CD14-positive monocyte (primary cell): ENCODE results near the gene SCAI. TPM values are rescaled to one million over a fixed set of nuclear protein-coding genes. Genes with fewer than 3 reads are reported as not detected.

Experiments used
- DNase-seq, 3 donors: peaks; one replicate each; pipeline ENCODE4 v3.0.0-alpha.2; 2011 to 2022
- H2AFZ ChIP-seq: 2 replicates; pipeline ENCODE4 v1.6.0; 2012; ENCODE audit warnings: mild to moderate bottlenecking, low read depth, low read length, inconsistent platforms; ENCODE audit not compliant: insufficient read depth, poor library complexity, severe bottlenecking
- H3K27ac ChIP-seq, 2 donors: 1 replicate in 1 of 2; 2 replicates in 1 of 2; pipeline ENCODE4 v1.5.1; 2012 to 2013; ENCODE audit warnings: low read length in 2 of 2, control low read depth in 1 of 2, inconsistent platforms in 1 of 2, low read depth in 1 of 2, mild to moderate bottlenecking in 1 of 2
- H3K27me3 ChIP-seq, 2 donors: one replicate each; pipeline versions ENCODE4 v1.6.0 to v1.6.1; 2011 to 2013; ENCODE audit warnings: low read length in 2 of 2; ENCODE audit not compliant: control insufficient read depth in 2 of 2, insufficient read depth in 2 of 2
- H3K36me3 ChIP-seq, 2 donors: replicated peaks in 1 of 2; 1 replicate in 1 of 2; 2 replicates in 1 of 2; pipeline versions ENCODE4 v1.5.1 to v1.6.1; 2012 to 2013; ENCODE audit warnings: low read length in 2 of 2, control low read depth in 1 of 2, inconsistent platforms in 1 of 2, mild to moderate bottlenecking in 1 of 2; ENCODE audit not compliant: insufficient read depth in 2 of 2, control insufficient read depth in 1 of 2
- H3K4me1 ChIP-seq, 2 donors: 1 replicate in 1 of 2; 2 replicates in 1 of 2; pipeline versions ENCODE4 v1.5.1 to v1.6.1; 2012 to 2013; ENCODE audit warnings: low read length in 2 of 2, control low read depth in 1 of 2, inconsistent platforms in 1 of 2, mild to moderate bottlenecking in 1 of 2, moderate library complexity in 1 of 2; ENCODE audit not compliant: insufficient read depth in 2 of 2, control insufficient read depth in 1 of 2
- H3K4me2 ChIP-seq: replicated peaks from 2 replicates; pipeline ENCODE3; 2012; ENCODE audit warnings: low read length, moderate library complexity, mild to moderate bottlenecking; ENCODE audit not compliant: poor library complexity, severe bottlenecking; ENCODE audit errors: extremely low read depth
- H3K4me3 ChIP-seq, 3 experiments: fragments of 200-600 bp in 1 of 3; sonication (generic) in 1 of 3; replicated peaks in 1 of 3; 1 replicate in 2 of 3; 2 replicates in 1 of 3; pipeline ENCODE4 v1.5.1; 2011 to 2013; ENCODE audit warnings: low read length in 3 of 3, mild to moderate bottlenecking in 3 of 3, control low read depth in 2 of 3, low read depth in 2 of 3, inconsistent platforms in 1 of 3, moderate library complexity in 1 of 3
- H3K79me2 ChIP-seq: 2 replicates; pipeline ENCODE4 v1.6.0; 2012; ENCODE audit warnings: mild to moderate bottlenecking, control low read depth, inconsistent platforms, low read length, moderate library complexity; ENCODE audit not compliant: insufficient read depth
- H3K9ac ChIP-seq: 2 replicates; pipeline ENCODE4 v1.6.0; 2017; ENCODE audit warnings: low read length, mild to moderate bottlenecking; ENCODE audit not compliant: insufficient read depth, poor library complexity, severe bottlenecking
- H3K9me3 ChIP-seq, 2 donors: replicated peaks in 1 of 2; 1 replicate in 1 of 2; 2 replicates in 1 of 2; pipeline versions ENCODE4 v1.5.1 to v1.6.1; 2012 to 2013; ENCODE audit warnings: low read length in 2 of 2, control low read depth in 1 of 2; ENCODE audit not compliant: control insufficient read depth in 1 of 2, insufficient read depth in 1 of 2
- H4K20me1 ChIP-seq: 2 replicates; pipeline ENCODE4 v1.6.0; 2012; ENCODE audit warnings: mild to moderate bottlenecking, low read length, control low read depth, moderate library complexity; ENCODE audit not compliant: insufficient read depth
- H3K27ac Mint-ChIP-seq, 7 donors: one replicate each; pipeline ENCODE4 v1.8.0; 2020; ENCODE audit warnings: mild to moderate bottlenecking in 7 of 7, mixed read lengths in 7 of 7, moderate library complexity in 6 of 7, inconsistent platforms in 2 of 7
- H3K27me3 Mint-ChIP-seq, 3 donors: one replicate each; pipeline ENCODE4 v1.8.0; 2021 to 2022; ENCODE audit warnings: low read depth in 3 of 3, mild to moderate bottlenecking in 3 of 3, mixed read lengths in 3 of 3, moderate library complexity in 3 of 3, inconsistent platforms in 1 of 3
- H3K36me3 Mint-ChIP-seq, 2 donors: one replicate each; pipeline ENCODE4 v1.8.0; 2020; ENCODE audit warnings: mixed read lengths in 2 of 2, inconsistent platforms in 1 of 2, mild to moderate bottlenecking in 1 of 2
- H3K4me1 Mint-ChIP-seq: one replicate; pipeline ENCODE4 v1.8.0; 2020; ENCODE audit warnings: mild to moderate bottlenecking, mixed read lengths
- H3K4me3 Mint-ChIP-seq, 2 donors: one replicate each; pipeline ENCODE4 v1.8.0; 2020; ENCODE audit warnings: mild to moderate bottlenecking in 2 of 2, mixed read lengths in 2 of 2, moderate library complexity in 1 of 2
- H3K9me3 Mint-ChIP-seq, 7 donors: one replicate each; pipeline ENCODE4 v1.8.0; 2020 to 2022; ENCODE audit warnings: mixed read lengths in 7 of 7, mild to moderate bottlenecking in 6 of 7, moderate library complexity in 6 of 7, inconsistent platforms in 2 of 7
- WGBS: methylation state at CpG from one replicate; pipeline ENCODE4 v1.1.5; 2013; ENCODE audit warnings: missing lambda C conversion rate; ENCODE audit not compliant: insufficient coverage; 5-methylcytosine and 5-hydroxymethylcytosine counted together
- intact Hi-C, 2 donors: fragments of 100-400 bp; cut with micrococcal nuclease; formaldehyde crosslinking; loops; one replicate each; pipeline versions ENCODE4 v1.15.0 to v1.15.1; 2023
- polyA plus RNA-seq, 3 donors: library from polyadenylated mRNA; depleted of rRNA in 1 of 3; unstranded in 2 of 3; stranded (reverse) in 1 of 3; fragments of 300-500 nt in 2 of 3; fragments of >200 nt in 1 of 3; fragmentation: Illumina TruSeq in 2 of 3; gene quantifications; 1 replicate in 2 of 3; 2 replicates in 1 of 3; pipeline ENCODE4 v1.2.3, GENCODE V29; 2012 to 2021
- TF ChIP-seq, protein P1 (sequence below): fragments of 200-600 bp; IDR thresholded peaks from one replicate; pipeline ENCODE4 v1.8.0; 2022; ENCODE audit warnings: antibody characterized with exemption, mild to moderate bottlenecking

Gene SCAI
- polyA plus RNA-seq, 3 donors, result 0.76 to 1.4 (median 0.84) TPM

DNA sequence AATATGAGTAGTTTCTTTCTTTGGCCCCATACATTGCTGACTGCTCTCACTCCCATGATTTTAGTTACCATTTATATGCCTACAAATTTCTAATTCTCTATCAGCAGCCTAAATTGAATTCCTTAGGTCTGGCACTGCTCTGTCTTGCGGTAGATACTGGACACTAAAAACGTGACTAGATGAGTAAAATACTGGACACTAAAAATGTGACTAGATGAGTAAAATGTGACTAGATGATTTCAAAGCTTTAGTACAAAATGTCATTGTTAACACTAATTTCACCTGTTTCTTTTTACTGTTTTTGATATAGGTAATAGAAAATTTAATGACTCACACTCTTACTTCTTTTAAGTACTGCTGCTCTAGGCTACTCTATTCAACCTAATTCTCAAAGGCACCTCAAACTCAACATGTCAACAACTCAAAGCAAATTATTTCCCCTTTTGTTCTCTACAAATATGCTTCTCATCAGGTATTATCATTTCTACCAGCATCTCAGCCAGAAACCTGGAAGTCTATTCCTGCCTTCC, 171.0 kb downstream of the SCAI start:
- Mint-ChIP-seq H3K9me3 (no peaks in the 10 kb centered on the region), H3K36me3 (peaks cover 15 to 19% of the 10 kb centered on the region in 2 donors), H3K27ac (no peak overlapping the region), H3K27me3 (peaks cover 0 to under 1% (median 0%) of the 10 kb centered on the region in 3 donors), H3K4me1 (peaks cover 38% of the 10 kb centered on the region), H3K4me3 (no peak overlapping the region)
- no peak for DNase-seq
- Histone ChIP-seq H3K4me1 (peaks cover 25 to 32% of the 10 kb centered on the region in 2 donors), H3K27ac (no peak overlapping the region), H3K4me2 (no peak overlapping the region), H3K9me3 (no peaks in the 10 kb centered on the region), H2AFZ (no peak overlapping the region), H3K4me3 (no peak overlapping the region), H3K9ac (no peak overlapping the region), H3K36me3 (no peaks in the 10 kb centered on the region), H3K79me2 (no peaks in the 10 kb centered on the region), H4K20me1 (no peaks in the 10 kb centered on the region), H3K27me3 (no peaks in the 10 kb centered on the region)
- no CpG with 5 or more reads among the region's 2 CpGs for WGBS
- intact Hi-C loops, result no loop called here
- TF ChIP-seq, protein P1, sequence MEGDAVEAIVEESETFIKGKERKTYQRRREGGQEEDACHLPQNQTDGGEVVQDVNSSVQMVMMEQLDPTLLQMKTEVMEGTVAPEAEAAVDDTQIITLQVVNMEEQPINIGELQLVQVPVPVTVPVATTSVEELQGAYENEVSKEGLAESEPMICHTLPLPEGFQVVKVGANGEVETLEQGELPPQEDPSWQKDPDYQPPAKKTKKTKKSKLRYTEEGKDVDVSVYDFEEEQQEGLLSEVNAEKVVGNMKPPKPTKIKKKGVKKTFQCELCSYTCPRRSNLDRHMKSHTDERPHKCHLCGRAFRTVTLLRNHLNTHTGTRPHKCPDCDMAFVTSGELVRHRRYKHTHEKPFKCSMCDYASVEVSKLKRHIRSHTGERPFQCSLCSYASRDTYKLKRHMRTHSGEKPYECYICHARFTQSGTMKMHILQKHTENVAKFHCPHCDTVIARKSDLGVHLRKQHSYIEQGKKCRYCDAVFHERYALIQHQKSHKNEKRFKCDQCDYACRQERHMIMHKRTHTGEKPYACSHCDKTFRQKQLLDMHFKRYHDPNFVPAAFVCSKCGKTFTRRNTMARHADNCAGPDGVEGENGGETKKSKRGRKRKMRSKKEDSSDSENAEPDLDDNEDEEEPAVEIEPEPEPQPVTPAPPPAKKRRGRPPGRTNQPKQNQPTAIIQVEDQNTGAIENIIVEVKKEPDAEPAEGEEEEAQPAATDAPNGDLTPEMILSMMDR, result no peak

DNA sequence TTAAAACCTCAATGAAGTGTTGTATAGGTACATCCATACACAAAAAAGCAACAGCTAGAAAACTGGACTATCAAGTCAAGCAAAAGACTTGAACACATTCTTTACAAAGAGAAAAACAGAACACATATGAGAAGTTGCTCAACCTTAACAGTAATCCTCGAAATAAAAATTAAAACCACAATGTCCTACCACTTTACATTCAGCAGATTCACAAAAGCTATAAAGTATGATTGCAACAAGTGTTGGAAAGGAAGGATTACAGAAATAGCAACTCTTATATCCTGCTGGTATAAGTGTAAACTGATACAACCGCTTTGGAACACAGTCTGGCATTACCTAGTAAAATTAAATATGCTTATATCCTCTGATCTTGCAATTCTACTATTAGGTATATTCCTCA, 173.9 kb downstream of the SCAI start:
- H3K4me1 ChIP-seq, result peaks cover 45 to 59% of the 10 kb centered on the region in 2 donors
- no peaks in the 10 kb centered on the region for H3K27me3 Mint-ChIP-seq
- H3K4me2 ChIP-seq, result peak overlapping the region; percentile 41
- H3K4me3 Mint-ChIP-seq, result peak overlapping the region in 1 of 2 donors; percentile 35
- no CpG with 5 or more reads among the region's 2 CpGs for WGBS
- H3K9ac ChIP-seq, result peak overlapping the region; percentile 29
- H3K36me3 ChIP-seq, result no peaks in the 10 kb centered on the region
- H3K4me1 Mint-ChIP-seq, result peaks cover 63% of the 10 kb centered on the region
- peak overlapping the region in 1 of 2 donors; percentile 63 for H3K27ac ChIP-seq
- H3K9me3 Mint-ChIP-seq, result no peaks in the 10 kb centered on the region
- TF ChIP-seq, protein P1, result no peak
- H3K36me3 Mint-ChIP-seq, result peaks cover 11 to 18% of the 10 kb centered on the region in 2 donors
- H2AFZ ChIP-seq, result peak overlapping the region; percentile 47
- H3K27me3 ChIP-seq, result no peaks in the 10 kb centered on the region
- no peaks in the 10 kb centered on the region for H3K79me2 ChIP-seq
- H3K27ac Mint-ChIP-seq, result peak overlapping the region in 5 of 7 donors; percentile 2 to 76 (median 35)
- no peaks in the 10 kb centered on the region for H3K9me3 ChIP-seq
- H4K20me1 ChIP-seq, result no peaks in the 10 kb centered on the region
- intact Hi-C loops, result no loop called here
- H3K4me3 ChIP-seq, result peak overlapping the region in 1 of 3 experiments; percentile 9
- DNase-seq, result no peak
